Uterus (tissue), 4 donors: Measurements from ENCODE around the gene SLC49A3. TPM values are rescaled to one million over a fixed set of nuclear protein-coding genes. Genes with fewer than 3 reads are reported as not detected.

Source experiments
- DNase-seq, 2 donors: peaks; one replicate each; pipeline ENCODE4 v3.0.0-alpha.2; 2019 to 2020
- H3K27ac ChIP-seq, 2 donors: fragments of 200-600 bp; sonication (generic); 1 replicate in 1 of 2; 2 replicates in 1 of 2; pipeline ENCODE4 v1.5.1; 2016 to 2018
- H3K27me3 ChIP-seq, 2 donors: fragments of 200-600 bp; sonication (generic); one replicate each; pipeline ENCODE4 v1.5.1; 2018 to 2019; ENCODE audit warnings: control low read depth in 1 of 2
- H3K36me3 ChIP-seq, 2 donors: fragments of 200-600 bp; sonication (generic); one replicate each; pipeline ENCODE4 v1.5.1; 2019; ENCODE audit warnings: control low read depth in 1 of 2
- H3K4me1 ChIP-seq, 2 donors: fragments of 200-600 bp; sonication (generic); one replicate each; pipeline ENCODE4 v1.5.1; 2018 to 2019; ENCODE audit warnings: control low read depth in 1 of 2
- H3K4me3 ChIP-seq, 2 donors: fragments of 200-600 bp; sonication (generic); 1 replicate in 1 of 2; 2 replicates in 1 of 2; pipeline ENCODE4 v1.5.1; 2018 to 2019; ENCODE audit warnings: mild to moderate bottlenecking in 1 of 2
- H3K9me3 ChIP-seq, 2 donors: fragments of 200-600 bp; sonication (generic); one replicate each; pipeline ENCODE4 v1.5.1; 2019; ENCODE audit warnings: control low read depth in 1 of 2
- POLR2A ChIP-seq, 2 donors: fragments of 450-650 bp; IDR thresholded peaks; one replicate each; pipeline ENCODE4 v1.6.1; 2016; ENCODE audit warnings: antibody characterized with exemption in 2 of 2, mild to moderate bottlenecking in 1 of 2, moderate library complexity in 1 of 2
- intact Hi-C: fragments of 100-400 bp; cut with DNase I; formaldehyde crosslinking; loops from one replicate; pipeline ENCODE4 v1.15.1; 2023; ENCODE audit warnings: low total_unique reads
- total RNA-seq, 4 donors: library from RNA; depleted of rRNA in 3 of 4; stranded (reverse); fragments of >200 nt in 3 of 4; gene quantifications; one replicate each; pipeline versions ENCODE4 v1.1.0 to v1.2.4, GENCODE V29; 2014 to 2023
- TF ChIP-seq, protein P1 (sequence below), 4 experiments: fragments of 200-600 bp in 2 of 4; fragments of 450-650 bp in 2 of 4; sonication (generic) in 2 of 4; IDR thresholded peaks; one replicate each; pipeline ENCODE4 v1.5.1; 2016 to 2019; ENCODE audit warnings: antibody characterized with exemption in 4 of 4, mild to moderate bottlenecking in 2 of 4, moderate library complexity in 1 of 4
- donor health status: DM: yes; HTN: yes; CAD: no.

The SLC49A3 gene
- total RNA-seq, 4 donors from 2014 or later = 1.2 to 12.6 (median 2.8) TPM

DNA sequence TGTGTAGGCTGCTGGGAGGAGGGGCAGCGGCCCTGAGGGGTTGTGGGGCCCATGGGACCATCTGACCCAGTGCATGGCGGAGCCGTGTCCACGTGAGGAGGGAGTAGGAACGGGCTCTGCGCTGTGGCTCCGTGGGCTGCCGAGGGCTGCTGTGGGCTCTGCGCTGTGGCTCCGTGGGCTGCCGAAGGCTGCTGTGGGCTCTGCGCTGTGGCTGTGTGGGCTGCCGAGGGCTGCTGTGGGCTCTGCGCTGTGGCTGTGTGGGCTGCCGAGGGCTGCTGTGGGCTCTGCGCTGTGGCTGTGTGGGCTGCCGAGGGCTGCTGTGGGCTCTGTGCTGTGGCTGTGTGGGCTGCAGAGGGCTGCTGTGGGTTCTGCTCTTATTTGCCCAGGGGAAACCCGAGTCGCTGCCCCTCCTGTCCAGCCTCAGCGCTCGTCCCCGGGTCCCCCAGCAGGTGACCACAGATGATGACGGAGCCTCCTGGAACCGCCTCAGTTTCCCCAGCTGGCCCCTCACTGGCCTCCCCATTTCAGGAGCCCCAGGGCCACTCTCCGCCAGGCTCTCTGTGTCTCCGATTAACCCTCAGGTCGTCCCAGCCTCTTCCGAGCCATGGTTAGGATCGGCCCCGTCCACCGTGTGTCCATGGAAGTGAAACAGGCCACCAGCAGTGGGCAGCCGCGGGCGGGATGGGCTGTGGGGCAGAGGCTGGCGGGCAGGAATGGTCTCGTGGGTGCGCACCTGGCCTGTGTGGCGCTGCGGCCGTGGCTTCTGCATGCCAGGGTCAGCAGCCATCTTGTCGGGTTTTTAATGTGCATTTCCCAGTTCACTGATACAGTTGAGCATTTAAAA lies 36.7 kb upstream of the SLC49A3 start:
- Histone ChIP-seq H3K27me3 (no peaks in the 10 kb centered on the region), H3K27ac (no peak overlapping the region), H3K4me1 (peaks cover 0 to 9% of the 10 kb centered on the region in 2 donors), H3K9me3 (no peaks in the 10 kb centered on the region), H3K4me3 (no peak overlapping the region), H3K36me3 (no peaks in the 10 kb centered on the region)
- no peak for DNase-seq
- TF ChIP-seq, protein P1, sequence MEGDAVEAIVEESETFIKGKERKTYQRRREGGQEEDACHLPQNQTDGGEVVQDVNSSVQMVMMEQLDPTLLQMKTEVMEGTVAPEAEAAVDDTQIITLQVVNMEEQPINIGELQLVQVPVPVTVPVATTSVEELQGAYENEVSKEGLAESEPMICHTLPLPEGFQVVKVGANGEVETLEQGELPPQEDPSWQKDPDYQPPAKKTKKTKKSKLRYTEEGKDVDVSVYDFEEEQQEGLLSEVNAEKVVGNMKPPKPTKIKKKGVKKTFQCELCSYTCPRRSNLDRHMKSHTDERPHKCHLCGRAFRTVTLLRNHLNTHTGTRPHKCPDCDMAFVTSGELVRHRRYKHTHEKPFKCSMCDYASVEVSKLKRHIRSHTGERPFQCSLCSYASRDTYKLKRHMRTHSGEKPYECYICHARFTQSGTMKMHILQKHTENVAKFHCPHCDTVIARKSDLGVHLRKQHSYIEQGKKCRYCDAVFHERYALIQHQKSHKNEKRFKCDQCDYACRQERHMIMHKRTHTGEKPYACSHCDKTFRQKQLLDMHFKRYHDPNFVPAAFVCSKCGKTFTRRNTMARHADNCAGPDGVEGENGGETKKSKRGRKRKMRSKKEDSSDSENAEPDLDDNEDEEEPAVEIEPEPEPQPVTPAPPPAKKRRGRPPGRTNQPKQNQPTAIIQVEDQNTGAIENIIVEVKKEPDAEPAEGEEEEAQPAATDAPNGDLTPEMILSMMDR (IDR thresholded peaks at IDR 0.05) = no peak
- TF ChIP-seq POLR2A (IDR thresholded peaks at IDR 0.05) = no peak
- intact Hi-C loops = no loop called here

DNA sequence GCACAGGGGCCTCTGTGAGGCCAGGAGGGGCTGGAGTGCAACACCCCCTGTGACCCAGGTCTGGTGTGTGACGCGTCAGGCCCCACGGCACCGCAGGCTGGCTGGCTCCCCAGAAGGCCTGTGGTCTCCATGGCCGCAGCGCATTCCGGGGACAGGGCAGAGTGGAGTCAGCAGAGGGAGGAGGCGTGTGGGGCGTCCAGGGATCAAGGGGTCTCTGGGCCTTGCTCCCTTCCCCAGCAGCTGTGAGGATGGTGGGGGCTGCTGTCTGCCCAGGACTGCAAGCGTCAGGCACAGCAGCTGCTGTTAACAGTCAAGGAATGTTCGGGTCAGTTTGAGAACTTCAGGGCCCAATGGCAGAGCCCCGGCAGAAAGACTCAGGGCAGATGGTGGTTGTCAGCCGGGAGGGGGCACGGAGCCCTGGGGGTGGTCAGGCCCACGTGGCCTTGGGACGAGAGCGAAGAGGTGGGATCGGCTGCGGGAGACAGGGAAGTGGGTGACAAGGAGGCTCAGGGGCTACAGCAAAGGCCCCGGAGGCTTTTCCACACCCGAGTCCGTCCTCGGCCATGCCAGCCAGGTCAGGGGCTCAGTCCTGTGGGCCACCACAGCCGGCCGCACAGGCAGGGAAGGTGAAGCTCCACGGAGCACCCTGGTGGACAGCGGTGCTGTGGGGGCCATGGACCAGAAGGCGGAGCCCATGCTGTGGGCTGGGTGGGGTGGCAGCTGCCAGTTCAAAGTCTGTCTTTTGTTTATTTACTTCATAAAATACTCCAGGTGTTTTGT lies 35.0 kb upstream of the SLC49A3 start:
- DNase-seq = no peak
- TF ChIP-seq POLR2A (IDR thresholded peaks at IDR 0.05) = no peak
- TF ChIP-seq, protein P1 (IDR thresholded peaks at IDR 0.05) = no peak
- Histone ChIP-seq H3K36me3 (no peaks in the 10 kb centered on the region), H3K27ac (no peak overlapping the region), H3K27me3 (no peaks in the 10 kb centered on the region), H3K4me1 (peaks cover 0 to 9% of the 10 kb centered on the region in 2 donors), H3K4me3 (no peak overlapping the region), H3K9me3 (no peaks in the 10 kb centered on the region)
- intact Hi-C loops = no loop called here

DNA sequence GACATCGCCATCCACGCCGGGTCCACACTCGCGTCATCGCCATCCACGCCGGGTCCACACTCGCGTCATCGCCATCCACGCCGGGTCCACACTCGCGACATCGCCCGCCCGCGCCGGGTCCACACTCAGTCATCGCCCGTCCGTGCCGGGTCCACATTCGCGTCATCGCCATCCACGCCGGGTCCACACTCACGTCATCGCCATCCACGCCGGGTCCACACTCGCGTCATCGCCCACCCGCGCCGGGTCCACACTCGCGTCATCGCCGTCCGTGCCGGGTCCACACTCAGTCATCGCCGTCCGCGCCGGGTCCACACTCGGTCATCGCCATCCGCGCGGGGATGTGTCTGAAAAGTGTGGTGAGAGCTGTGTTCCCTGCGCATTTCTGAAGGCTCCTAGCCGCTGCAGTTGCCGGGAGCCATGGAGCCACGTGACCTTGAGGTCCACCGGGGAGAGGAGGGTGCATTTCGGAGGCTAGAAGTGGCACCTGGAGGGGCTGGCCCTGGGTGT lies 34.0 kb upstream of the SLC49A3 start:
- no peaks in the 10 kb centered on the region for H3K27me3 ChIP-seq
- intact Hi-C loops = no loop called here
- no peaks in the 10 kb centered on the region for H3K9me3 ChIP-seq
- peaks cover 0 to 9% of the 10 kb centered on the region in 2 donors for H3K4me1 ChIP-seq
- no peaks in the 10 kb centered on the region for H3K36me3 ChIP-seq
- no peak for TF ChIP-seq POLR2A (IDR thresholded peaks at IDR 0.05)
- TF ChIP-seq, protein P1 (IDR thresholded peaks at IDR 0.05) = no peak
- H3K4me3 ChIP-seq = no peak overlapping the region
- DNase-seq = no peak
- no peak overlapping the region for H3K27ac ChIP-seq

DNA sequence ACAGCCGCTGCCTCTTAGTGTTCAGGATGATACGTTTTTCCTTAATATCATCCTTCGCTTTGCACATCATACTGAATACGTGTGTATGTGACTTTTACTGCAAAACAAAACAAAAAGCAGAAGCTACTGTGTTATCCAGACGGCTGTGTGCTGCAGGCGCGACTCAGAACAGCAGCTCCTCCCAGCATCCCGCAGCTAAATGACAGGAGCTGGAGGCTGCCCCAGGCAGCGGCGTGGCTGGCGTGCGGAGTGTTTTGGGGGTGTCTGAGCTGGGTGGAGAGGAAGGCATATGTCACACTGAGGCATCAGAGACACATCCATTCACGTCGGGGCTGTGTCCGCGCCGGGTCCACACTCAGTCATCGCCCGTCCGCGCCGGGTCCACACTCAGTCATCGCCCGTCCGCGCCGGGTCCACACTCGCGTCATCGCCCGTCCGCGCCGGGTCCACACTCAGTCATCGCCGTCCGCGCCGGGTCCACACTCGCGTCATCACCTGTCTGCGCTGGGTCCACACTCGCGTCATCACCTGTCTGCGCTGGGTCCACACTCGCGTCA lies 33.3 kb upstream of the SLC49A3 start:
- Histone ChIP-seq H3K36me3 (no peaks in the 10 kb centered on the region), H3K4me3 (no peak overlapping the region), H3K27me3 (no peaks in the 10 kb centered on the region), H3K4me1 (peaks cover 0 to 9% of the 10 kb centered on the region in 2 donors), H3K27ac (no peak overlapping the region), H3K9me3 (no peaks in the 10 kb centered on the region)
- intact Hi-C loops = no loop called here
- no peak for DNase-seq
- no peak for TF ChIP-seq POLR2A (IDR thresholded peaks at IDR 0.05)
- TF ChIP-seq, protein P1 (IDR thresholded peaks at IDR 0.05) = no peak
